ENCODE measurements around the gene CEACAM7. TPM values are rescaled to one million over a fixed set of nuclear protein-coding genes. Genes with fewer than 3 reads are reported as not detected.

Gene CEACAM7
- total RNA-seq, 1 donor from 2014 or later = not detected

GRCh38 chr19:41700381-41701195 is 12.5 kb upstream of the CEACAM7 start:
- intact Hi-C loops (cut with micrococcal nuclease) = no loop called here

- intact Hi-C loops (cut with micrococcal nuclease) = no loop called here
These were observed 11.9 kb upstream of the CEACAM7 start for GRCh38 chr19:41699968-41700323.

- intact Hi-C loops (cut with micrococcal nuclease) = no loop called here
These were observed 11.3 kb upstream of the CEACAM7 start for GRCh38 chr19:41699231-41699967.

GRCh38 chr19:41698746-41699230 is 10.7 kb upstream of the CEACAM7 start:
- intact Hi-C loops (cut with micrococcal nuclease) = no loop called here

GRCh38 chr19:41697198-41697855 is 9.3 kb upstream of the CEACAM7 start:
- intact Hi-C loops (cut with micrococcal nuclease) = no loop called here

GRCh38 chr19:41696402-41697197 is 8.5 kb upstream of the CEACAM7 start:
- intact Hi-C loops (cut with micrococcal nuclease) = no loop called here

- intact Hi-C loops (cut with micrococcal nuclease) = no loop called here
These were observed 7.7 kb upstream of the CEACAM7 start for GRCh38 chr19:41695745-41696144.

GRCh38 chr19:41694831-41695635 is 7.0 kb upstream of the CEACAM7 start:
- intact Hi-C loops (cut with micrococcal nuclease) = no loop called here

- intact Hi-C loops (cut with micrococcal nuclease) = no loop called here
These were observed 6.1 kb upstream of the CEACAM7 start for GRCh38 chr19:41694196-41694595.

- intact Hi-C loops (cut with micrococcal nuclease) = no loop called here
These were observed 3.3 kb upstream of the CEACAM7 start for GRCh38 chr19:41691268-41691970.

- intact Hi-C loops (cut with micrococcal nuclease) = no loop called here
These were observed 2.7 kb upstream of the CEACAM7 start for GRCh38 chr19:41690801-41691065.

GRCh38 chr19:41689993-41690800 is 2.1 kb upstream of the CEACAM7 start:
- intact Hi-C loops (cut with micrococcal nuclease) = no loop called here

GRCh38 chr19:41688687-41689086 is 617 bp upstream of the CEACAM7 start:
- intact Hi-C loops (cut with micrococcal nuclease) = no loop called here

GRCh38 chr19:41687419-41687818 is 651 bp downstream of the CEACAM7 start:
- intact Hi-C loops (cut with micrococcal nuclease) = no loop called here

GRCh38 chr19:41682437-41682836 is 5.6 kb downstream of the CEACAM7 start:
- intact Hi-C loops (cut with micrococcal nuclease) = no loop called here

GRCh38 chr19:41671486-41671885 is 16.6 kb downstream of the CEACAM7 start:
- intact Hi-C loops (cut with micrococcal nuclease) = no loop called here

- intact Hi-C loops (cut with micrococcal nuclease) = no loop called here
These were observed 17.3 kb downstream of the CEACAM7 start for GRCh38 chr19:41670755-41671154.

- intact Hi-C loops (cut with micrococcal nuclease) = no loop called here
These were observed 19.8 kb downstream of the CEACAM7 start for GRCh38 chr19:41668315-41668714.

- intact Hi-C loops (cut with micrococcal nuclease) = no loop called here
These were observed 22.0 kb downstream of the CEACAM7 start for GRCh38 chr19:41666075-41666474.
